HG03095 (cell line): ENCODE measurements around the gene RGPD3.
"Not testable (repeated sequence)": the region's sequence is repeated elsewhere in the genome, so short reads cannot be mapped to it uniquely, and the experiment has no call there.

ENCODE experiments used
- ATAC-seq: cut with Tn5 transposase; IDR thresholded peaks from one replicate; pipeline ENCODE4 v1.9.1; 2021; ENCODE audit warnings: moderate library complexity; ENCODE audit not compliant: unreplicated experiment

The RGPD3 gene

DNA sequence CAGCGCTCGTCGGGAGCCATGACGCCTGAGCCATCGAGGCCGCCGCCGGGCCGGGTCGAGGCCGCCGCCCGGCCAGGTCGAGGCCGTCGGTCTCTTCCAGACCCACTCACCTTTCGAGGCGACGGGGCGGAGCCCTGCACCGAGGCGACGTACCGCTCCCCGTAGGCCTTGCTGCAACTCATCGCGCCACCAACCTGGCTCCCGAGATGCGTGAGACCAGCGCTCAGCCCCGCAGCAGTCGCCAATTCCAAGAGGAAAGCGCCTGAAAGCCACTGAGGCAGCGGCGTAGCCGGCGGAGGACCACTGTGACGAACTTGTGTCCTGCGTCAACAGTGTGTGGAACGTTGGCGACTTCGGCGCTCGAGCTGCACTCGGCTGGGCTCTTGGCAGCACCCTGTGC is at the start of gene RGPD3:
TSS of gene RGPD3 (minus strand) at position 307 of the 400 bp plus-strand sequence. CDS start at position 182, 125 bp downstream.
- ATAC-seq: not testable (repeated sequence)

- ATAC-seq: no peak
Observed at GRCh38 chr2:106517329-106517728, 49.1 kb upstream of the RGPD3 start.

- no peak for ATAC-seq
Observed at GRCh38 chr2:106516864-106517263, 48.7 kb upstream of the RGPD3 start.

DNA sequence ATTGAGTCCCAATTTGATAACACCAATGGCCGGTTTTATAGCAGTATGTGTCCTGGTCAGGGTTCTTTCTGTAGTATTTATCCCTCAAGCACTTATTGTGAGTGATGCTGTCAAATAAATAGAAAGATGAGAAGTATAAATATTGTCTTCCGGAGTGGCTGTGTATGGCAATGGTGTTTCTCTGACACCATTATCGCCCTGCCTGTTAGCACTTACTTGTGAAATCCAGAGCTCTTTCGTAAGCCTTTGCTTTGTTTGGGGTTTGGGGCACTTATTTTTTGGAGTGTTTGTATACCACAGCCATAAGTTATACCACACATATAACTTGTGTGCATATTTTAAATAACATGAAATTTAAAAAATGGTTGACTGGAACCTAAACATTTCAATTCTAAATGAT is 48.2 kb upstream of the RGPD3 start:
- no peak for ATAC-seq

- not testable (repeated sequence) for ATAC-seq
Observed at GRCh38 chr2:106514827-106515226, 46.6 kb upstream of the RGPD3 start.

DNA sequence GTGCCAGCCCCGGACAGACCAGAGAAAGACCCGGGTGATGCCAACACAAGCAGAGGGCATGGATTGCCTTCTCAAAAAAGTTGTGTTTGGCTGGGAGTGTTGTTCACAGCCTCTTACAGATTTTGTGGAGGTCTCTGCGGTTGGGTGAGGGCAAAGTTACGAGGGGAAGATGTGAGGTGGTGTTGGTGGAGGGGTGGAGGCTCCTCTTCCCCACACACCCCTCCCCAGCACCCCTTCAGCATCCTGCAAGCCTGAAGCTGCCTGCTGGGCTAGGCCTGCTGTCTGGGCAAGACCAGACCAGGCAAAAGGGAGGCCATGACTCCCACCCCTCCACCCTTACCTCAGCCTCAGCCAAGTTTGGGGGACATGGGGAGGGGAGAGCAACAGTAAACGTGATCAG is 45.2 kb upstream of the RGPD3 start:
- ATAC-seq: not testable (repeated sequence)

- ATAC-seq: not testable (repeated sequence)
Observed at GRCh38 chr2:106511934-106512333, 43.7 kb upstream of the RGPD3 start.

DNA sequence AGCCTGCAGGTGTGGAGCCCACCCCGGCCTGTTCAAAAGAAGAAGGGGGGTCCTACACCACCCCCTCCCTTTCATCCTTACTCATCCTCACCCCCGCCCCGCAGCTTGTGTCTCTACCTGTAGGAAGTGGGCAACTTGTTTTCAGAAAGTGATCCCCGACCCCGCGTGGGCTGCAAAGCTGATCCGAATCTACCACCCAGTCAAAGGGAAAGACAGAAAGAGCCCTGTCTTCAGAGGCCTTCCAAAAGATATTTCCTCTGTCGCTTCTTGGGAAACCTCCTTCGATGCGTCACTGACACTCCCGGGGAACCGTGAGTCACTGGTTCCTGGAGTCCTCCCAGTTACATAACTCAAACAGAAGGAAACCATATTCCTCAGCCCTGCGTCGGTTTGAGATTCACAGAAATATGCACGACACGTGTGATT is 43.3 kb upstream of the RGPD3 start:
- ATAC-seq: not testable (repeated sequence)

- not testable (repeated sequence) for ATAC-seq
Observed at GRCh38 chr2:106510791-106511190, 42.6 kb upstream of the RGPD3 start.

GRCh38 chr2:106509374-106509770 is 41.2 kb upstream of the RGPD3 start:
- ATAC-seq: not testable (repeated sequence)

DNA sequence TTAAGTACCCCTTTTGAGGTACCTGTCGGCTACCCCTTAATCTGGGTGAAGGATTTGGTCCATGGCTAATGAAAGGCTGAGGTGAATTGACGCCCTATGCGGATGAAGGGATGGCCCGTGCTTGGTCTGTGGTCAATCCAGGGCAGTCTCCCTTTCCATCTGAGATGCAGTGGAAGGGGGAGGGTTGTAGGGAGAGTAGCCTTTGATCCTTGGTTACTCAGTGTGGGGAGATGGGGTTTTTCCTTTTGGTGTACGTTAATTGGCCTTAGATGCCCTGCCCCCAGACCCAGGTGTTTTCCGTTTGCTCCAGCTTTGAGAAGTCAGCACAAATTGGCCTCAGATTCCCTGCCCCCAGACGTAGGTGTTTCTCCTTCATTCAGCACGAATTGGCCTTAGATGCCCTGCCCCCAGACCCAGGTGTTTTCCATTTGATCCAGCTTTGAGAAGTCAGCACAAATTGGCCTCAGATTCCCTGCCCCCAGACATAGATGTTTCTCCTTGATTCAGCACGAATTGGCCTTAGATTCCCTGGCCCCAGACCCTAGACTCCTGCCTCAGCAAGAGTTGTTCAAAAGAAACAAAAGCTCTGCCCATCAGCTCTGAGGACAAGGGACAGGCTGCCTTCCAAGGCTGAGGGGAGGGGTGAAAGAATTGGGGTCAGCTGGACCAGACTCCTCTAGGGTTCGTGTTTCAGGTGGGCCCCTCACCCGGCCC is 40.6 kb upstream of the RGPD3 start:
- not testable (repeated sequence) for ATAC-seq

- ATAC-seq: not testable (repeated sequence)
Observed at GRCh38 chr2:106506002-106506687, 37.9 kb upstream of the RGPD3 start.

DNA sequence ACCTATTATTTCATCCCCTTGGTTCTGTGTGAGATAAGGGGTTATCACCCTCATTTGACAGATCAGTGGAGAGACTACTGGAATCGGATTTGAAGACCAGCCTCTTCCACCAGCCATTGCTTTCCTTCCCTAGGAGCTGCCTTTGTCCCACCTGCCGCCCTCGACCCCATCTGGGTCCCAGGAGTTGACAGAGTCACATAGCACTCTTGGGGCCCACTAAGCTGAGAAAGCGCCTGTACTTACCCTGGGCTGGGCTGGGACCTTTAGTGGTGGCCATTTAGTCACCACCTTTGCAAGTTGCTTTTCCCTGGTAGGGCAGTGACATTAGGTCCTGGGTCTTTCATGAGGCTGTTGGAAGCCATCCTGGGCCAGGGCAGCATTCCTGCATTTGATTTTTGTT is 36.6 kb upstream of the RGPD3 start:
- not testable (repeated sequence) for ATAC-seq

DNA sequence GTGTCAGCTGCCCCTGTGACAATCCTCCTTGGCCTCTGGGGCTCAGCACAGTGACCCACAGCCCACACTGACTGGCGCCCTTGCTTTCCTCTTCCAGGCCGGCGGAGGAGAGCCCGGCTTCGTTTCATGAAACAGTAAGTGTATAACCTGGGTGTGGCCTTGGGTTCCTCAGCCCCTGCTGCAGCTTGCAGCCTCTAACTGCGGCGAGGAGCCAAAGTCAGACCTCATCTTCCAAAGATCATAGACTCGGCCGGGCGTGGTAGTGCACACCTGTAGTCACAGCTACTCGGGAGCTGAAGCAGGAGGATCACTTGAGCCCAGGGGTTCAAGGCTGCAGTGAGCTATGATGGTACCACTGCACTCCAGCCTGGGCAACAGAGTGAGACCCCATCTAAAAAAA is 36.0 kb upstream of the RGPD3 start:
- not testable (repeated sequence) for ATAC-seq

DNA sequence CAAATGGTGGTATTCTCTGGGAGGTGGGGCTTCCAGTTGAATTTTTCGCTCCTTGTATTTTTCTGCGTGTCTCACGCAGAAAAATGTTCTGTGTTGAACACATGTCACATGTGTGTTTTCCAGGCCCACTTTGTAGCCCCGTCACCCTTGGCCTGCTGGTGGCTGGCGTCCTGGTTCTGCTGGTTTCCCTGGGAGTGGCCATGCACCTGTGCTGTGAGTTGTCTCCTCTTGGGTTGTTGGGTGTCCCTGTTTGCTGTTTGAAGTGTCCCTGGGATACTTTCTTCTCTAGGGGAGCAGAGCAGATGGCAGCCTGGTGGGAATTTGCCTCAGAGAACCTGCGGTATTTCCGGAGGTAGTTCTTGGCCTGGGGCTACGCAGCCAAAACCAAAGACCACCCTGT is 34.1 kb upstream of the RGPD3 start:
- not testable (repeated sequence) for ATAC-seq

GRCh38 chr2:106500350-106500749 is 32.1 kb upstream of the RGPD3 start:
- ATAC-seq: not testable (repeated sequence)

DNA sequence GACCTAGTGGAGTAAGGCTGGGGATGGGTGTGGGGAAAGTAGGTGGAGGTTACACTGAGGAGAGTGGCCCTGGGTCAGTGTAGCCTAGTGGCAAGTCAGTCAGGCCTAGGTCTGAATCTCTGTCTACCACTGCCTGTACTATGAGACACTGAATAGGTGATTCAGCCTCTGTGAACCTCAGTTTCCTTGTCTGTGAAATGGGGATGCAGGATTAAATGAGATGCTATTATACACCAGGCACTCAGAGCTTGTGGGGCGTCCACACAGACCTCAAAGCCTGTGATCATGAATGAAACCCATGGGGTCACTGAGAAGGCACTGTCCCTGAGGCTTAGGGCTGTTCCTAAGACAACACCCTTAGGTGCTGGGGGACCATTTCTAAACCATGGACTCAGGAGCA is 30.3 kb upstream of the RGPD3 start:
- ATAC-seq: not testable (repeated sequence)

- ATAC-seq: not testable (repeated sequence)
Observed at GRCh38 chr2:106492913-106493312, 24.7 kb upstream of the RGPD3 start.

DNA sequence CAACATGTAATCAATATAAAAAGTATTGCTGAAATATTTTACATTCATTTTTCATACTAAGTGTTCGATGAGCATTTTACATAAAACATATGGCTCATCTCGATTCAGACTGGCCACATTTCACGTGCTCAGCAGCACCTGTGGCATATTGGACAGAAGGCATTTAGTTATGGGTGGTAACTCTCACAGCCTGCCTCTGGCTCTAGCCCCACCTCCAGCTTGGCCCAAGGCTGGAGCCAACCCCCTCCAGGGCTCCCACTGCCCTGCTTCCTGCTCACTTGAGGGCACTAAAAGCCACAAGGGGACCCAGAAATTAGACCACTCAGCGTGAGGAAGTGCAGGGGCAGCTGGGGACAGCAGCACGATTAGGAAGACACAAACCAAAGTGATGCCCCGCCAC is 24.2 kb upstream of the RGPD3 start:
- ATAC-seq: not testable (repeated sequence)

DNA sequence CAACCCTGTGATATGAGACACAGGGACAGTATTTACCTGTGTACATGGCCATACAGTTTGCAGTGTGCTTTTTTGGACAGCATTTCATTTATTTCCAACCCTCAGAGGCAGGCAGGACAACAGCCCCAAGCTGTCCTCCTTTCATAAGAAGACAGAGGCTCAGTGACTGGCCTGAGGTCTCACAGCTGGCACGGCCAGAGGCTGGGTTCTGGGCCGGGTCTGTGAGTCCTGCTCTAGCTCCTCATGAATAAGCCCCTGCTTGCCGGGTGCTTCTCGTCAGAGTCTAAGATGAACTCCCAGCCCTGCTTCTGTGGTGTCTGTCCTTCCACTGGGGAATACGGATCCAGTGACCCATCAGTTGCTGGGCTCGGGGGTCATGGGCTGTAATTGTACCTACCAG is 21.5 kb upstream of the RGPD3 start:
- not testable (repeated sequence) for ATAC-seq

- not testable (repeated sequence) for ATAC-seq
Observed at GRCh38 chr2:106487386-106488191, 19.4 kb upstream of the RGPD3 start.
